HepG2 (cell line): ENCODE measurements around the gene ZNF584. TPM values are rescaled to one million over a fixed set of nuclear protein-coding genes. Genes with fewer than 3 reads are reported as not detected.

Experiments used
- GATAD2A ChIP-seq: IDR thresholded peaks from 2 replicates; pipeline ENCODE4 v1.6.1; 2016
- HCFC1 ChIP-seq: fragments of 150-350 bp; IDR thresholded peaks from 2 replicates; pipeline ENCODE4 v1.6.1; 2014; ENCODE audit warnings: low read depth, low read length
- MAFG ChIP-seq: sonication (generic); formaldehyde crosslinking; IDR thresholded peaks from 2 replicates; pipeline ENCODE4 v1.5.1; 2020; ENCODE audit warnings: mild to moderate bottlenecking, missing genetic modification reagents
- ZSCAN9 ChIP-seq: IDR thresholded peaks from 2 replicates; pipeline ENCODE4 v1.6.1; 2016; ENCODE audit warnings: borderline replicate concordance
- polyA plus RNA-seq, 8 experiments: library from polyadenylated mRNA; depleted of rRNA in 3 of 8; stranded (reverse) in 7 of 8; unstranded in 1 of 8; fragments of >200 nt; fragmentation: Illumina TruSeq in 4 of 8; extraction: Trizol in 4 of 8; gene quantifications; 2 replicates each; pipeline versions ENCODE4 v1.2.1 to v1.2.3, GENCODE V29; 2011 to 2016; ENCODE audit warnings: low read depth in 4 of 8, missing spikeins in 1 of 8, mixed read lengths in 1 of 8; ENCODE audit not compliant: insufficient read depth in 1 of 8
- total RNA-seq, 5 experiments: library from RNA; depleted of rRNA; stranded (reverse); fragments of >200 nt; fragmentation: Illumina TruSeq; extraction: Trizol; gene quantifications; 2 replicates each; pipeline ENCODE4 v1.2.3, GENCODE V29; 2016; ENCODE audit warnings: low read depth in 1 of 5
- TF ChIP-seq, protein P1 (sequence below): sonication (generic); formaldehyde crosslinking; IDR thresholded peaks from 2 replicates; pipeline ENCODE4 v1.8.1; 2022; ENCODE audit warnings: low read depth, mild to moderate bottlenecking, missing genetic modification reagents
- TF ChIP-seq, protein P2 (sequence below): sonication (generic); formaldehyde crosslinking; IDR thresholded peaks from 2 replicates; pipeline ENCODE4 v1.8.0; 2022; ENCODE audit warnings: mild to moderate bottlenecking, missing genetic modification reagents, borderline replicate concordance
- TF ChIP-seq, protein P3 (sequence below): sonication (generic); formaldehyde crosslinking; conservative IDR thresholded peaks from 2 replicates; pipeline ENCODE4 v1.4.0; 2020; ENCODE audit warnings: missing genetic modification reagents
- TF ChIP-seq, protein P4 (sequence below): sonication (generic); formaldehyde crosslinking; IDR thresholded peaks from 2 replicates; pipeline ENCODE4 v1.5.0; 2020; ENCODE audit warnings: mild to moderate bottlenecking, missing genetic modification reagents, borderline replicate concordance

The ZNF584 gene
- total and polyA plus RNA-seq, 2 of the 13 experiments (the other 11 are each of a cell fraction or from before 2014, with no cell fraction given): 2.4 to 7.0 TPM

DNA sequence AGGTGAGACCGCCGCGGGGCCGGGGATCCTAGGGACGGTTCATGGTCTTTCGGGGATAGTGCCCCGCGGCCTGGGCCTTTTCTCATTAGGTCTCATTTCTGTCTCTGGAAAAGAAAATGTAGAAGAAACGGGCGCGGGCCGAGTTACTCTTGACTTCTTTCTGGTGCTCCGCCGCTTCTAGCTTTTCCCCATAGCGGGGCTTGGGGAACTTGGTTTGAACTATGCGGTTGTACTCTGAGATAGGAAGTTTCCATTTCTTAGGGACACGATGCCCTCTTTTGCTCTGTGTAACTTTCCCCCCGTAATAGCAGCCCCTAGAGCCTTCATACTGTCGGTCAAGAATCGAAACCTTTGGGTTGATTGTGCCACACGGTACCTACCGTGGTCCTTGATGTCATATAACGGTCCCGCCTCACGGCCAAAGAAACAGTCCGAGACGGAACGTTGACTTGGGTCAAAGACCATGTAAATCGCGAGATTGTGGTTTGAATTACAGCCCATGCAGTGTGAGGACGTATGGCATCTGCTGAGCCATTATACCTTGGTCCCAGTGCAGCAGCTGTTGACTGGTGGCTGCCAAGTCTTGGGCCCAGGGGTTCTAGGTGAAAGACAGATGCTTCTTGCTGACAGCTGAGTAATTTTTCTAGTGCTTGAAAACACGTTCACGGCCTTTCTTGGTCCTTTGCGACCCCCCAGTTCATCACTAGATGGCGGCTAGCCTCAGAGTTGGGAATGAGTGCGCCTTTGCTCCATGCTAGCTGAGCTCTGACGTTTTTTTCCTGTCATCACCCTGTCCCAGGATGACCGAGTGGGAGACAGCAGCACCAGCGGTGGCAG, 20.9 kb upstream of the ZNF584 start (continued):
- TF ChIP-seq, protein P1, sequence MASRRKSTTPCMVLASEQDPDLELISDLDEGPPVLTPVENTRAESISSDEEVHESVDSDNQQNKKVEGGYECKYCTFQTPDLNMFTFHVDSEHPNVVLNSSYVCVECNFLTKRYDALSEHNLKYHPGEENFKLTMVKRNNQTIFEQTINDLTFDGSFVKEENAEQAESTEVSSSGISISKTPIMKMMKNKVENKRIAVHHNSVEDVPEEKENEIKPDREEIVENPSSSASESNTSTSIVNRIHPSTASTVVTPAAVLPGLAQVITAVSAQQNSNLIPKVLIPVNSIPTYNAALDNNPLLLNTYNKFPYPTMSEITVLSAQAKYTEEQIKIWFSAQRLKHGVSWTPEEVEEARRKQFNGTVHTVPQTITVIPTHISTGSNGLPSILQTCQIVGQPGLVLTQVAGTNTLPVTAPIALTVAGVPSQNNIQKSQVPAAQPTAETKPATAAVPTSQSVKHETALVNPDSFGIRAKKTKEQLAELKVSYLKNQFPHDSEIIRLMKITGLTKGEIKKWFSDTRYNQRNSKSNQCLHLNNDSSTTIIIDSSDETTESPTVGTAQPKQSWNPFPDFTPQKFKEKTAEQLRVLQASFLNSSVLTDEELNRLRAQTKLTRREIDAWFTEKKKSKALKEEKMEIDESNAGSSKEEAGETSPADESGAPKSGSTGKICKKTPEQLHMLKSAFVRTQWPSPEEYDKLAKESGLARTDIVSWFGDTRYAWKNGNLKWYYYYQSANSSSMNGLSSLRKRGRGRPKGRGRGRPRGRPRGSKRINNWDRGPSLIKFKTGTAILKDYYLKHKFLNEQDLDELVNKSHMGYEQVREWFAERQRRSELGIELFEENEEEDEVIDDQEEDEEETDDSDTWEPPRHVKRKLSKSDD (CRISPR knock-in tag): no peak
- peak; percentile 5; the same call in 1 of the 2 replicates for TF ChIP-seq ZSCAN9
- TF ChIP-seq, protein P2, sequence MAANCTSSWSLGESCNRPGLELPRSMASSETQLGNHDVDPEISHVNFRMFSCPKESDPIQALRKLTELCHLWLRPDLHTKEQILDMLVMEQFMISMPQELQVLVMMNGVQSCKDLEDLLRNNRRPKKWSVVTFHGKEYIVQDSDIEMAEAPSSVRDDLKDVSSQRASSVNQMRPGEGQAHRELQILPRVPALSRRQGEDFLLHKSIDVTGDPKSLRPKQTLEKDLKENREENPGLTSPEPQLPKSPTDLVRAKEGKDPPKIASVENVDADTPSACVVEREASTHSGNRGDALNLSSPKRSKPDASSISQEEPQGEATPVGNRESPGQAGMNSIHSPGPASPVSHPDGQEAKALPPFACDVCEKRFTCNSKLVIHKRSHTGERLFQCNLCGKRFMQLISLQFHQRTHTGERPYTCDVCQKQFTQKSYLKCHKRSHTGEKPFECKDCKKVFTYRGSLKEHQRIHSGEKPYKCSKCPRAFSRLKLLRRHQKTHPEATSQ: no peak
- TF ChIP-seq MAFG (CRISPR knock-in tag): no peak
- TF ChIP-seq, protein P3, sequence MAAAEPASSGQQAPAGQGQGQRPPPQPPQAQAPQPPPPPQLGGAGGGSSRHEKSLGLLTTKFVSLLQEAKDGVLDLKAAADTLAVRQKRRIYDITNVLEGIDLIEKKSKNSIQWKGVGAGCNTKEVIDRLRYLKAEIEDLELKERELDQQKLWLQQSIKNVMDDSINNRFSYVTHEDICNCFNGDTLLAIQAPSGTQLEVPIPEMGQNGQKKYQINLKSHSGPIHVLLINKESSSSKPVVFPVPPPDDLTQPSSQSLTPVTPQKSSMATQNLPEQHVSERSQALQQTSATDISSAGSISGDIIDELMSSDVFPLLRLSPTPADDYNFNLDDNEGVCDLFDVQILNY: no peak
- no peak for TF ChIP-seq GATAD2A
- no peak for TF ChIP-seq HCFC1
- TF ChIP-seq, protein P4, sequence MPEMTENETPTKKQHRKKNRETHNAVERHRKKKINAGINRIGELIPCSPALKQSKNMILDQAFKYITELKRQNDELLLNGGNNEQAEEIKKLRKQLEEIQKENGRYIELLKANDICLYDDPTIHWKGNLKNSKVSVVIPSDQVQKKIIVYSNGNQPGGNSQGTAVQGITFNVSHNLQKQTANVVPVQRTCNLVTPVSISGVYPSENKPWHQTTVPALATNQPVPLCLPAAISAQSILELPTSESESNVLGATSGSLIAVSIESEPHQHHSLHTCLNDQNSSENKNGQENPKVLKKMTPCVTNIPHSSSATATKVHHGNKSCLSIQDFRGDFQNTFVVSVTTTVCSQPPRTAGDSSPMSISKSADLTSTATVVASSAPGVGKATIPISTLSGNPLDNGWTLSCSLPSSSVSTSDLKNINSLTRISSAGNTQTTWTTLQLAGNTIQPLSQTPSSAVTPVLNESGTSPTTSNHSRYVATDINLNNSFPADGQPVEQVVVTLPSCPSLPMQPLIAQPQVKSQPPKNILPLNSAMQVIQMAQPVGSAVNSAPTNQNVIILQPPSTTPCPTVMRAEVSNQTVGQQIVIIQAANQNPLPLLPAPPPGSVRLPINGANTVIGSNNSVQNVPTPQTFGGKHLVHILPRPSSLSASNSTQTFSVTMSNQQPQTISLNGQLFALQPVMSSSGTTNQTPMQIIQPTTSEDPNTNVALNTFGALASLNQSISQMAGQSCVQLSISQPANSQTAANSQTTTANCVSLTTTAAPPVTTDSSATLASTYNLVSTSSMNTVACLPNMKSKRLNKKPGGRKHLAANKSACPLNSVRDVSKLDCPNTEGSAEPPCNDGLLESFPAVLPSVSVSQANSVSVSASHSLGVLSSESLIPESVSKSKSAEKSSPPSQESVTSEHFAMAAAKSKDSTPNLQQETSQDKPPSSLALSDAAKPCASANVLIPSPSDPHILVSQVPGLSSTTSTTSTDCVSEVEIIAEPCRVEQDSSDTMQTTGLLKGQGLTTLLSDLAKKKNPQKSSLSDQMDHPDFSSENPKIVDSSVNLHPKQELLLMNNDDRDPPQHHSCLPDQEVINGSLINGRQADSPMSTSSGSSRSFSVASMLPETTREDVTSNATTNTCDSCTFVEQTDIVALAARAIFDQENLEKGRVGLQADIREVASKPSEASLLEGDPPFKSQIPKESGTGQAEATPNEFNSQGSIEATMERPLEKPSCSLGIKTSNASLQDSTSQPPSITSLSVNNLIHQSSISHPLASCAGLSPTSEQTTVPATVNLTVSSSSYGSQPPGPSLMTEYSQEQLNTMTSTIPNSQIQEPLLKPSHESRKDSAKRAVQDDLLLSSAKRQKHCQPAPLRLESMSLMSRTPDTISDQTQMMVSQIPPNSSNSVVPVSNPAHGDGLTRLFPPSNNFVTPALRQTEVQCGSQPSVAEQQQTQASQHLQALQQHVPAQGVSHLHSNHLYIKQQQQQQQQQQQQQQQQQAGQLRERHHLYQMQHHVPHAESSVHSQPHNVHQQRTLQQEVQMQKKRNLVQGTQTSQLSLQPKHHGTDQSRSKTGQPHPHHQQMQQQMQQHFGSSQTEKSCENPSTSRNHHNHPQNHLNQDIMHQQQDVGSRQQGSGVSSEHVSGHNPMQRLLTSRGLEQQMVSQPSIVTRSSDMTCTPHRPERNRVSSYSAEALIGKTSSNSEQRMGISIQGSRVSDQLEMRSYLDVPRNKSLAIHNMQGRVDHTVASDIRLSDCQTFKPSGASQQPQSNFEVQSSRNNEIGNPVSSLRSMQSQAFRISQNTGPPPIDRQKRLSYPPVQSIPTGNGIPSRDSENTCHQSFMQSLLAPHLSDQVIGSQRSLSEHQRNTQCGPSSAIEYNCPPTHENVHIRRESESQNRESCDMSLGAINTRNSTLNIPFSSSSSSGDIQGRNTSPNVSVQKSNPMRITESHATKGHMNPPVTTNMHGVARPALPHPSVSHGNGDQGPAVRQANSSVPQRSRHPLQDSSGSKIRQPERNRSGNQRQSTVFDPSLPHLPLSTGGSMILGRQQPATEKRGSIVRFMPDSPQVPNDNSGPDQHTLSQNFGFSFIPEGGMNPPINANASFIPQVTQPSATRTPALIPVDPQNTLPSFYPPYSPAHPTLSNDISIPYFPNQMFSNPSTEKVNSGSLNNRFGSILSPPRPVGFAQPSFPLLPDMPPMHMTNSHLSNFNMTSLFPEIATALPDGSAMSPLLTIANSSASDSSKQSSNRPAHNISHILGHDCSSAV (CRISPR knock-in tag): no peak
